CD14-positive monocyte (primary cell): Measurements from ENCODE around the gene CLEC4M. TPM values are rescaled to one million over a fixed set of nuclear protein-coding genes. Genes with fewer than 3 reads are reported as not detected.

ENCODE experiments used
- DNase-seq, 3 donors: peaks; one replicate each; pipeline ENCODE4 v3.0.0-alpha.2; 2011 to 2022
- H2AFZ ChIP-seq: 2 replicates; pipeline ENCODE4 v1.6.0; 2012; ENCODE audit warnings: mild to moderate bottlenecking, low read depth, low read length, inconsistent platforms; ENCODE audit not compliant: insufficient read depth, poor library complexity, severe bottlenecking
- H3K27ac ChIP-seq, 2 donors: 1 replicate in 1 of 2; 2 replicates in 1 of 2; pipeline ENCODE4 v1.5.1; 2012 to 2013; ENCODE audit warnings: low read length in 2 of 2, control low read depth in 1 of 2, inconsistent platforms in 1 of 2, low read depth in 1 of 2, mild to moderate bottlenecking in 1 of 2
- H3K27me3 ChIP-seq, 2 donors: one replicate each; pipeline versions ENCODE4 v1.6.0 to v1.6.1; 2011 to 2013; ENCODE audit warnings: low read length in 2 of 2; ENCODE audit not compliant: control insufficient read depth in 2 of 2, insufficient read depth in 2 of 2
- H3K36me3 ChIP-seq, 2 donors: replicated peaks in 1 of 2; 1 replicate in 1 of 2; 2 replicates in 1 of 2; pipeline versions ENCODE4 v1.5.1 to v1.6.1; 2012 to 2013; ENCODE audit warnings: low read length in 2 of 2, control low read depth in 1 of 2, inconsistent platforms in 1 of 2, mild to moderate bottlenecking in 1 of 2; ENCODE audit not compliant: insufficient read depth in 2 of 2, control insufficient read depth in 1 of 2
- H3K4me1 ChIP-seq, 2 donors: 1 replicate in 1 of 2; 2 replicates in 1 of 2; pipeline versions ENCODE4 v1.5.1 to v1.6.1; 2012 to 2013; ENCODE audit warnings: low read length in 2 of 2, control low read depth in 1 of 2, inconsistent platforms in 1 of 2, mild to moderate bottlenecking in 1 of 2, moderate library complexity in 1 of 2; ENCODE audit not compliant: insufficient read depth in 2 of 2, control insufficient read depth in 1 of 2
- H3K4me2 ChIP-seq: replicated peaks from 2 replicates; pipeline ENCODE3; 2012; ENCODE audit warnings: low read length, moderate library complexity, mild to moderate bottlenecking; ENCODE audit not compliant: poor library complexity, severe bottlenecking; ENCODE audit errors: extremely low read depth
- H3K4me3 ChIP-seq, 3 experiments: fragments of 200-600 bp in 1 of 3; sonication (generic) in 1 of 3; replicated peaks in 1 of 3; 1 replicate in 2 of 3; 2 replicates in 1 of 3; pipeline ENCODE4 v1.5.1; 2011 to 2013; ENCODE audit warnings: low read length in 3 of 3, mild to moderate bottlenecking in 3 of 3, control low read depth in 2 of 3, low read depth in 2 of 3, inconsistent platforms in 1 of 3, moderate library complexity in 1 of 3
- H3K79me2 ChIP-seq: 2 replicates; pipeline ENCODE4 v1.6.0; 2012; ENCODE audit warnings: mild to moderate bottlenecking, control low read depth, inconsistent platforms, low read length, moderate library complexity; ENCODE audit not compliant: insufficient read depth
- H3K9ac ChIP-seq: 2 replicates; pipeline ENCODE4 v1.6.0; 2017; ENCODE audit warnings: low read length, mild to moderate bottlenecking; ENCODE audit not compliant: insufficient read depth, poor library complexity, severe bottlenecking
- H3K9me3 ChIP-seq, 2 donors: replicated peaks in 1 of 2; 1 replicate in 1 of 2; 2 replicates in 1 of 2; pipeline versions ENCODE4 v1.5.1 to v1.6.1; 2012 to 2013; ENCODE audit warnings: low read length in 2 of 2, control low read depth in 1 of 2; ENCODE audit not compliant: control insufficient read depth in 1 of 2, insufficient read depth in 1 of 2
- H4K20me1 ChIP-seq: 2 replicates; pipeline ENCODE4 v1.6.0; 2012; ENCODE audit warnings: mild to moderate bottlenecking, low read length, control low read depth, moderate library complexity; ENCODE audit not compliant: insufficient read depth
- H3K27ac Mint-ChIP-seq, 7 donors: one replicate each; pipeline ENCODE4 v1.8.0; 2020; ENCODE audit warnings: mild to moderate bottlenecking in 7 of 7, mixed read lengths in 7 of 7, moderate library complexity in 6 of 7, inconsistent platforms in 2 of 7
- H3K27me3 Mint-ChIP-seq, 3 donors: one replicate each; pipeline ENCODE4 v1.8.0; 2021 to 2022; ENCODE audit warnings: low read depth in 3 of 3, mild to moderate bottlenecking in 3 of 3, mixed read lengths in 3 of 3, moderate library complexity in 3 of 3, inconsistent platforms in 1 of 3
- H3K36me3 Mint-ChIP-seq, 2 donors: one replicate each; pipeline ENCODE4 v1.8.0; 2020; ENCODE audit warnings: mixed read lengths in 2 of 2, inconsistent platforms in 1 of 2, mild to moderate bottlenecking in 1 of 2
- H3K4me1 Mint-ChIP-seq: one replicate; pipeline ENCODE4 v1.8.0; 2020; ENCODE audit warnings: mild to moderate bottlenecking, mixed read lengths
- H3K4me3 Mint-ChIP-seq, 2 donors: one replicate each; pipeline ENCODE4 v1.8.0; 2020; ENCODE audit warnings: mild to moderate bottlenecking in 2 of 2, mixed read lengths in 2 of 2, moderate library complexity in 1 of 2
- H3K9me3 Mint-ChIP-seq, 7 donors: one replicate each; pipeline ENCODE4 v1.8.0; 2020 to 2022; ENCODE audit warnings: mixed read lengths in 7 of 7, mild to moderate bottlenecking in 6 of 7, moderate library complexity in 6 of 7, inconsistent platforms in 2 of 7
- CTCF ChIP-seq: fragments of 200-600 bp; IDR thresholded peaks from one replicate; pipeline ENCODE4 v1.8.0; 2022; ENCODE audit warnings: antibody characterized with exemption, mild to moderate bottlenecking
- WGBS: methylation state at CpG from one replicate; pipeline ENCODE4 v1.1.5; 2013; ENCODE audit warnings: missing lambda C conversion rate; ENCODE audit not compliant: insufficient coverage; 5-methylcytosine and 5-hydroxymethylcytosine counted together
- intact Hi-C, 2 donors: fragments of 100-400 bp; cut with micrococcal nuclease; formaldehyde crosslinking; loops; one replicate each; pipeline versions ENCODE4 v1.15.0 to v1.15.1; 2023
- polyA plus RNA-seq, 3 donors: library from polyadenylated mRNA; depleted of rRNA in 1 of 3; unstranded in 2 of 3; stranded (reverse) in 1 of 3; fragments of 300-500 nt in 2 of 3; fragments of >200 nt in 1 of 3; fragmentation: Illumina TruSeq in 2 of 3; gene quantifications; 1 replicate in 2 of 3; 2 replicates in 1 of 3; pipeline ENCODE4 v1.2.3, GENCODE V29; 2012 to 2021

Gene CLEC4M
- polyA plus RNA-seq, 3 donors = not detected

GRCh38 chr19:7720351-7720750 is 42.7 kb upstream of the CLEC4M start:
- peaks cover 25% of the 10 kb centered on the region for H3K4me1 Mint-ChIP-seq

GRCh38 chr19:7722231-7722651 is 40.8 kb upstream of the CLEC4M start:
- H3K4me3 ChIP-seq = no peak overlapping the region
- H3K27ac ChIP-seq = no peak overlapping the region
- H3K27me3 ChIP-seq = no peaks in the 10 kb centered on the region
- Mint-ChIP-seq H3K4me1 (peaks cover 16% of the 10 kb centered on the region), H3K4me3 (no peak overlapping the region), H3K36me3 (peaks cover 0 to 2% of the 10 kb centered on the region in 2 donors), H3K27ac (no peak overlapping the region), H3K27me3 (peaks cover 0 to 3% (median 1%) of the 10 kb centered on the region in 3 donors), H3K9me3 (peaks cover 0 to 11% (median 2%) of the 10 kb centered on the region in 7 donors)
- no peak overlapping the region for H3K4me2 ChIP-seq
- H3K36me3 ChIP-seq = no peaks in the 10 kb centered on the region
- peaks cover 6 to 7% of the 10 kb centered on the region in 2 donors for H3K4me1 ChIP-seq
- no peaks in the 10 kb centered on the region for H3K79me2 ChIP-seq
- H3K9ac ChIP-seq = no peak overlapping the region
- 87% methylated on average over 4 of the region's 5 CpGs for WGBS
- H3K9me3 ChIP-seq = no peaks in the 10 kb centered on the region
- intact Hi-C loops = no loop called here
- DNase-seq = no peak
- H4K20me1 ChIP-seq = no peaks in the 10 kb centered on the region
- H2AFZ ChIP-seq = no peak overlapping the region
- no peak for TF ChIP-seq CTCF

More at GRCh38 chr19:7720351-7720750, 42.7 kb upstream of the CLEC4M start:
- H3K4me1 ChIP-seq = peaks cover 14% of the 10 kb centered on the region in 2 donors
- no peak for DNase-seq
- intact Hi-C loops = no loop called here
- no peak overlapping the region for H3K4me2 ChIP-seq
- H2AFZ ChIP-seq = no peak overlapping the region
- H3K27me3 ChIP-seq = no peaks in the 10 kb centered on the region
- Mint-ChIP-seq H3K36me3 (peaks cover 0 to 7% of the 10 kb centered on the region in 2 donors), H3K27ac (no peak overlapping the region), H3K4me3 (no peak overlapping the region), H3K9me3 (peaks cover 3 to 14% (median 11%) of the 10 kb centered on the region in 7 donors), H3K27me3 (peaks cover 0 to 4% (median 3%) of the 10 kb centered on the region in 3 donors)
- WGBS = 100% methylated on average over 2 of the region's 6 CpGs
- H3K9ac ChIP-seq = no peak overlapping the region
- H3K79me2 ChIP-seq = no peaks in the 10 kb centered on the region
- no peak overlapping the region for H3K4me3 ChIP-seq
- peaks cover 6 to 7% of the 10 kb centered on the region in 2 donors for H3K9me3 ChIP-seq
- TF ChIP-seq CTCF = no peak
- H3K27ac ChIP-seq = no peak overlapping the region
- H3K36me3 ChIP-seq = no peaks in the 10 kb centered on the region
- no peaks in the 10 kb centered on the region for H4K20me1 ChIP-seq
